IMR-90 (cell line): ENCODE results near the gene ZCCHC7.

ENCODE experiments used
- BHLHE40 ChIP-seq: fragments of 150-350 bp; IDR thresholded peaks from 2 replicates; pipeline ENCODE4 v1.6.1; 2016; ENCODE audit warnings: mild to moderate bottlenecking, low read depth, low read length
- CEBPB ChIP-seq: IDR thresholded peaks from 2 replicates; pipeline ENCODE4 v1.6.1; 2012; ENCODE audit warnings: low read depth, low read length, improper control_type of control experiment
- FOS ChIP-seq: fragments of 150-350 bp; IDR thresholded peaks from 2 replicates; pipeline ENCODE4 v1.6.1; 2016; ENCODE audit warnings: low read depth, low read length
- MAFK ChIP-seq: IDR thresholded peaks from 2 replicates; pipeline ENCODE4 v1.6.1; 2012; ENCODE audit warnings: low read depth, low read length, improper control_type of control experiment
- MXI1 ChIP-seq: IDR thresholded peaks from 2 replicates; pipeline ENCODE4 v1.6.1; 2012; ENCODE audit warnings: low read depth, mild to moderate bottlenecking, low read length, moderate library complexity, borderline replicate concordance
- POLR2A ChIP-seq: IDR thresholded peaks from 2 replicates; pipeline ENCODE4 v1.6.1; 2012; ENCODE audit warnings: mild to moderate bottlenecking, low read depth, low read length
- RAD21 ChIP-seq: IDR thresholded peaks from 2 replicates; pipeline ENCODE4 v1.6.1; 2012; ENCODE audit warnings: low read length, improper control_type of control experiment
- RFX5 ChIP-seq: IDR thresholded peaks from 2 replicates; pipeline ENCODE4 v1.8.0; 2012; ENCODE audit warnings: low read depth, mild to moderate bottlenecking, low read length, moderate library complexity
- TF ChIP-seq, protein P1 (sequence below): conservative IDR thresholded peaks from 2 replicates; pipeline ENCODE4 v1.5.1; 2012; ENCODE audit warnings: mild to moderate bottlenecking, low read depth, low read length, improper control_type of control experiment
- TF ChIP-seq, protein P2 (sequence below): fragments of 150-350 bp; IDR thresholded peaks from 2 replicates; pipeline ENCODE4 v1.6.1; 2017; ENCODE audit warnings: mild to moderate bottlenecking, antibody characterized with exemption, low read length, low read depth

- TF ChIP-seq, protein P1, sequence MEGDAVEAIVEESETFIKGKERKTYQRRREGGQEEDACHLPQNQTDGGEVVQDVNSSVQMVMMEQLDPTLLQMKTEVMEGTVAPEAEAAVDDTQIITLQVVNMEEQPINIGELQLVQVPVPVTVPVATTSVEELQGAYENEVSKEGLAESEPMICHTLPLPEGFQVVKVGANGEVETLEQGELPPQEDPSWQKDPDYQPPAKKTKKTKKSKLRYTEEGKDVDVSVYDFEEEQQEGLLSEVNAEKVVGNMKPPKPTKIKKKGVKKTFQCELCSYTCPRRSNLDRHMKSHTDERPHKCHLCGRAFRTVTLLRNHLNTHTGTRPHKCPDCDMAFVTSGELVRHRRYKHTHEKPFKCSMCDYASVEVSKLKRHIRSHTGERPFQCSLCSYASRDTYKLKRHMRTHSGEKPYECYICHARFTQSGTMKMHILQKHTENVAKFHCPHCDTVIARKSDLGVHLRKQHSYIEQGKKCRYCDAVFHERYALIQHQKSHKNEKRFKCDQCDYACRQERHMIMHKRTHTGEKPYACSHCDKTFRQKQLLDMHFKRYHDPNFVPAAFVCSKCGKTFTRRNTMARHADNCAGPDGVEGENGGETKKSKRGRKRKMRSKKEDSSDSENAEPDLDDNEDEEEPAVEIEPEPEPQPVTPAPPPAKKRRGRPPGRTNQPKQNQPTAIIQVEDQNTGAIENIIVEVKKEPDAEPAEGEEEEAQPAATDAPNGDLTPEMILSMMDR: no peak
- TF ChIP-seq RAD21 (no peak), CEBPB (no peak), POLR2A (no peak), MXI1 (no peak), RFX5 (no peak), FOS (no peak), BHLHE40 (no peak), MAFK (no peak)
- TF ChIP-seq, protein P2, sequence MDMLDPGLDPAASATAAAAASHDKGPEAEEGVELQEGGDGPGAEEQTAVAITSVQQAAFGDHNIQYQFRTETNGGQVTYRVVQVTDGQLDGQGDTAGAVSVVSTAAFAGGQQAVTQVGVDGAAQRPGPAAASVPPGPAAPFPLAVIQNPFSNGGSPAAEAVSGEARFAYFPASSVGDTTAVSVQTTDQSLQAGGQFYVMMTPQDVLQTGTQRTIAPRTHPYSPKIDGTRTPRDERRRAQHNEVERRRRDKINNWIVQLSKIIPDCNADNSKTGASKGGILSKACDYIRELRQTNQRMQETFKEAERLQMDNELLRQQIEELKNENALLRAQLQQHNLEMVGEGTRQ: no peak
These were observed 95.5 kb downstream of the ZCCHC7 start for GRCh38 chr9:37215830-37216229.
